HG03432 (cell line): ENCODE data around the gene ERO1A.

Experiments
- ATAC-seq: cut with Tn5 transposase; IDR thresholded peaks from one replicate; pipeline ENCODE4 v1.9.1; 2021; ENCODE audit warnings: mild to moderate bottlenecking, moderate library complexity; ENCODE audit not compliant: unreplicated experiment

Gene ERO1A

DNA sequence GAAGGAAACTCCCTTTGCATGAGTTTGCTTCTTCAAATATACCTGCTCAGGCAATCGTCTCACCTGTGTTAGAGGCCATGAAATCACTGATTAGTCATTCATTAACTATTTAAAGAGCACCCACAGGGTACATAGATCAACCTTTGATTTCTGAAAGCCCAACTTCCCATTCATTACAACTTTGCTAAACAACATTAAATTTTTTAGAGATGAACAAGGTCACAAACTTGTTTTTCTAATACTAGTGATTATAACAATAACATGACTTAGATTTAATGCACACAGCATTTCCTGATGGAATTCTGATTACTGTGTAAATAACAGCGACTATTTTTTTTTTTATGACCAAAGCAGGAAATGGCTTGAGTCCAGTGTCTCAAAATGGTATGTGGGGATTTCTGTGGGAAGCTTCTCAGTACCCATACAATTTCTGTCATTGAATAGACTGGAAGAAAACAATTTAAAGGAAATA lies 5.4 kb upstream of the ERO1A start:
- no peak for ATAC-seq

- peak; percentile 55 for ATAC-seq
These were observed 437 bp downstream of the ERO1A start for GRCh38 chr14:52694761-52695480.

DNA sequence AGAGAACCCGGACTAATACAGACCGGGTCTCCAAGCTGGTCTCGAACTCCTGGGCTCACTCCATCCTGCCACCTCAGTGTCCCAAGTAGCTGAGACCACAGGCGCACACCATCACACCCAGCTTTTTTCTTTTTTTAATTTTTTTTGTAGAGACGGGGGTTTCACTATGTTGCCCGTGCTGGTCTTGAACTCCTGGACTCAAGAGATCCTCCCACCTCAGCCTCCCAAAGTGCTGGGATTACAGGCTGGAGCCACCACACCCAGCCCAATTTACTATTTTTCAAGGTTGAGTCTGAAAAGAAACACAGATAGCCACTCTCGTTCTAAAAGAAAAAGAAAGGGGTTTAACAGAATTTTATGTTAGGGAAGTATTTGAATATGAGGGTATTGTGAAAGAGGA lies 1.8 kb downstream of the ERO1A start:
- no peak for ATAC-seq

- no peak for ATAC-seq
These were observed 2.3 kb downstream of the ERO1A start for GRCh38 chr14:52693036-52693435.

DNA sequence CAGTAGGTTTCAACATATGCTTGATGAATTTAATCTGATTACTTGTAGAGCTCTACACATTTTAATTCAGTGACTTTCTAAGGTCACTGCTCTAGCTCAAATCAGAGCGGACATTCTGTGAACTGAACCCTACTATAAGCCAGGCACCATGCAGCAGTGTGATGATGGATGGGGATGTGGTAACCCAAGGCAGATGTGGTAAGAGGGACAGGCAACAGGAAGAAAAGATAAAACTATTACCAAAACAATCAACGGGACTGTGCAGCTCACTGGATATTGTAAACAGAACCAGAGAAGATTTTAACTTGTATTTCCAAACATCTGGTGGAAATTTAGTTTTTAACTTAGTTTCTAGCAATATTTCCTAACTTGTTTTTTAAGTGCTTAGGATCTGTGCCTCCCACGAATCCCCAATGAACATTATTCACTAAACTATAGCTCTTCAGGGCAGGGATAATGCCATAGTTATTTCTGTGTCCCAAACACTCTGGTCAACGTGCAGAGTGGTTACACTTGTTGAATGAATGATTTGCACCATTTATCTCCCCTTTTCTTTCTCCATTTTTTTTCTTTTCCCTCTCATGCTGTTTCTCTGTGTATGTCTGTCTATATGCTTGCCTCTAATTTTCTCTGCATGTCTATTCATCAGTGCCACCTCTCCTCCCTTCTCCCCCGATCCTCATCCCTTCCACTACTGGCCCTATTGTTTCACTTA lies 3.0 kb downstream of the ERO1A start:
- no peak for ATAC-seq

GRCh38 chr14:52690983-52691760 lies 4.2 kb downstream of the ERO1A start:
- no peak for ATAC-seq

- ATAC-seq = no peak
These were observed 9.2 kb downstream of the ERO1A start for GRCh38 chr14:52686176-52686575.

- ATAC-seq = no peak
These were observed 11.3 kb downstream of the ERO1A start for GRCh38 chr14:52683985-52684520.

- no peak for ATAC-seq
These were observed 16.8 kb downstream of the ERO1A start for GRCh38 chr14:52678591-52678990.

- ATAC-seq = no peak
These were observed 31.5 kb downstream of the ERO1A start for GRCh38 chr14:52663850-52664249.

DNA sequence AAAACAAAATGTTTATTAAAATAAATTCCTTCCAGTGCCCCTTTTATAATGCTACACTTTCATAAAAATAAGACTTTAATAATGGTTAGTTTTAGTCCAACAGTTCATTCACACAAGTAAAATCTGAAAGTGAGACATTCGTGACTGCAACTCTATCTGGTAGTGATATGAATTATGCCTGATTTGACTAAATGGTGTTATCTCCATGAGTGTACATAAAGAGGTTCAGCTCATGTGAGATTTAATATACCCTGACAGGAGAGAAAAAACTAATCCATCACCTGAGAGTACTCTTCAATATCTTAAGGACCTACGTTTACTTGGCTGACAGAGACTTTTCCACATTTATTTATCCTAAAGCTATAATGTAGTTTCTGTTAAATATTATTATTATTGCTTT lies 34.0 kb downstream of the ERO1A start:
- no peak for ATAC-seq

DNA sequence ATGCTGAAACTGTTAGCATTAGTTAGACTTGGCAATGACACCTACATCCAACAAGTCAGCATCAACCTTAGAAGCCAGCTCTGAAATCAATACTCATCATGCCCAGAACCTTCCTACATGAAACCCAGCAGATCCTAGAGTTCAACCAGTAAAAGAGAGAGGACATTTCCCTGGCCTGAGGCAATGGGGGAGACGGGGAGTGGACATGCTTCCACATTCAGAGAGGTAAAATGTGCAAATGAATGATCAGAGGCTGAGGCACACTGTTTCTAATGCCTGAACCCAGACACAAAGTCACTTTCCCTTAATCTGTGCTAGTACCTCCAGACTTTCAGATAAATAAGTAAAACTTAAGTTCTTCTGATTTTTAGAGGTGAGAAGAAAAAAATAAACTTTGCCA lies 34.5 kb downstream of the ERO1A start:
- no peak for ATAC-seq

- ATAC-seq = no peak
These were observed 35.0 kb downstream of the ERO1A start for GRCh38 chr14:52660325-52660724.

DNA sequence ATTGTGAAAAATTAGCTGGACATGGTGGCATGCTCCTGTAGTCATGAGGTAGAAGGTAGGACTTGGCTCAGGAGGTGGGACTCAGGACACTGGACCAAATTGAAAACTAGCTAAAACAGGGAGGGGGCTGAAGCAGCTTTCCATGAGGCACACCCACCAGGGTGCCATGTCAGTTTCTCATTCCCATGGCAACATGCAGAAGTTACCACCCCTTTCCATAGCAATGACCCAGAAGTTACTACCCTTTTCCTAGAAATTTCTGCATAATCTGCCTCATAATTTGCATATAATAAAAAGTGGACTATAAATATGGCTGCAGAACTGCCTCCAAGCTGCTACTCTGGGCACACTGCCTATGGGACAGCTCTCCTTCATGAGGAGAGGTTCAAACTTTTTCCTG lies 38.5 kb downstream of the ERO1A start:
- ATAC-seq = no peak

- ATAC-seq = no peak
These were observed 44.6 kb downstream of the ERO1A start for GRCh38 chr14:52650774-52651173.

DNA sequence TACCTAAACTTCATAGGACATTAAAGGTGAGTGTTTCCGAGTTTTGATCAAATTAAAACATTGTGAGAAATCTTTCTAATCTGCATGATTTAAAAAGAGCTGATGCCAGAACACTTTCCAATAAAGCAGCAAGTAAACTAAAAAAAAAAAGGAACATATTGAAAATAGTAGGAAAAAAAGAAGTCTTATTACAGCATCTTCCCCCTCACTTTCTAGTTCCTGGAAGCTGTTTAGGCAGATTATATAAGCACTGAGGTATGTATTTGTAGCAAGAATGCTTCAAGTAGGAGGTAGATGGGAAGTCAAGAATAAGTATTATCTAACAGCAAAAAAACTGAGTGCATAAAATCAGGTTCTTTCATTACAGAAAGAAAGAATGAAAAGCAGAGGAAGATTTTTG lies 45.8 kb downstream of the ERO1A start:
- ATAC-seq = no peak

DNA sequence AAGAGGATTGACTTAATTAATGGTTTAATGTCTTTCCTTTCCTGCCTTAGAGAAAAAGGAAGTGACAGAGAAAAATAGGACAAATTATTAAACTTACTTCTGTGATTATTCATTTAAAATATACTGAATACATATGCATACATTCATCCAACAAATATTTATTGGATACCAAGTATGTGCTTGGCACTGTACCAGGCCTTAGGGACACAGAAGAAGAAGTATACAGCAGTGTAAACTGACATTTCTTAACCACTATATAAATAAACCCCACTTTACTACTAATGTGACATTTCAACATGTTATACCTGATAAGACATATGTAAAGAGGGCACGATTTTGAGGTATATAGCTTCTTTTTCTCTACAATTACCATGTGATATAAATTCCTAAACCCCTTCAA lies 53.6 kb downstream of the ERO1A start:
- ATAC-seq = no peak

DNA sequence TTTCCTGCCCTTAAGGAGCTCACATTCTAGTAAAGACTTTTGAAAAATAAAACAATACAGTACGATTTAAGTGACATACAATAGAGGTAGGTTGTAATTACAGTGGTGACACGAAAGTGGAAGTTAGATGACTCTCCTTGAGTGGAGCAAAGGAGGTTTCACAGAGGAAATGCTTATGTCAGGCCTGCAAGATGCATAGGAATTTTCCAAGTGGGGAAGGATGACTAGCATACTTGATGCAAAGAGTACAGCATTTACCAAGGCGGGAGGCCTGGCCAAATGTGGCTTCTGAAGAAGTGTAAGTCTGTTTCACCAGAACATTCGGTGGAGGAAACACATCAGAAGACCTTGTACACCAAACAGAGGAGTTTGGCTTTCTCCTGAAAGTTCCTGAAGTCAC lies 55.2 kb downstream of the ERO1A start:
- ATAC-seq = no peak

GRCh38 chr14:52619687-52620086 lies 75.7 kb downstream of the ERO1A start:
- ATAC-seq = no peak

DNA sequence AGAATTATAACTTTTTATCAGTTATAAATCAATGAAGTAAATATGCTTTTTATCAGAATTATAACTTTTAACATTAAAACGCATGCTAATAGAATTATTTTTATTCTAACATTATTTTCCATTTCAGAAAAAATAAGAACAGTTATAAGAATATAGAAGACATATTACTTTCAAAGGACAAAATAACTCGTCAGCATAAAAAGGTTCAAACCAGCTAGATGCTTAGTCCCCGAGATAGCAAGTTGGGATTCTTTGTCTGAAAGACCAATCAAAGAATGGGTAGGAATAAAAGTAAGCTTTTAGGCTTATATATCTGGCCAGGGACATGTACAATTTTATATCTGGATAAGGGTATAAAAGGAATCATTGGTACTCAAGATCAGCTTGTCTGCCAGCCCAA lies 76.8 kb downstream of the ERO1A start:
- ATAC-seq = no peak

- no peak for ATAC-seq
These were observed 85.2 kb downstream of the ERO1A start for GRCh38 chr14:52610187-52610586.
